ENCODE measurements around the gene TDRD9.
"Not testable (repeated sequence)": the region's sequence is repeated elsewhere in the genome, so short reads cannot be mapped to it uniquely, and the experiment has no call there.

The TDRD9 gene

GRCh38 chr14:103973354-103973753, 45.1 kb downstream of the TDRD9 start:
- H3K27me3 ChIP-seq (ENCODE audit: control insufficient read depth in 5 of 5, insufficient read depth in 4 of 5, low read length in 5 of 5) = peaks cover 0 to 5% (median 2%) of the 10 kb centered on the region in 5 donors
- no peaks in the 10 kb centered on the region for H3K9me3 ChIP-seq (ENCODE audit: control insufficient read depth in 5 of 5, low read length in 5 of 5)
- H3K4me3 ChIP-seq (ENCODE audit: low read depth in 1 of 5, low read length in 5 of 5) = no peak overlapping the region
- no peaks in the 10 kb centered on the region for H3K36me3 ChIP-seq (ENCODE audit: control insufficient read depth in 5 of 5, insufficient read depth in 5 of 5, low read length in 5 of 5)
- H3K27ac ChIP-seq (ENCODE audit: low read depth, low read length) = no peak overlapping the region
- H3K4me1 ChIP-seq (ENCODE audit: control insufficient read depth in 5 of 5, insufficient read depth in 5 of 5, low read length in 5 of 5) = no peaks in the 10 kb centered on the region
- no peak overlapping the region for H3K9ac ChIP-seq (ENCODE audit: low read length in 5 of 5)

- Histone ChIP-seq H3K4me3 (ENCODE audit: low read depth in 1 of 5, low read length in 5 of 5) (no peak overlapping the region), H3K9me3 (ENCODE audit: control insufficient read depth in 5 of 5, low read length in 5 of 5) (no peaks in the 10 kb centered on the region), H3K36me3 (ENCODE audit: control insufficient read depth in 5 of 5, insufficient read depth in 5 of 5, low read length in 5 of 5) (no peaks in the 10 kb centered on the region), H3K27me3 (ENCODE audit: control insufficient read depth in 5 of 5, insufficient read depth in 4 of 5, low read length in 5 of 5) (peaks cover 0 to 5% (median 2%) of the 10 kb centered on the region in 5 donors), H3K4me1 (ENCODE audit: control insufficient read depth in 5 of 5, insufficient read depth in 5 of 5, low read length in 5 of 5) (no peaks in the 10 kb centered on the region), H3K9ac (ENCODE audit: low read length in 5 of 5) (no peak overlapping the region), H3K27ac (ENCODE audit: low read depth, low read length) (no peak overlapping the region)
Observed at GRCh38 chr14:103974575-103974974, 46.3 kb downstream of the TDRD9 start.

- H3K27ac ChIP-seq (ENCODE audit: low read depth, low read length); H3K27me3 ChIP-seq (ENCODE audit: control insufficient read depth in 5 of 5, insufficient read depth in 4 of 5, low read length in 5 of 5); H3K9me3 ChIP-seq (ENCODE audit: control insufficient read depth in 5 of 5, low read length in 5 of 5); H3K4me3 ChIP-seq (ENCODE audit: low read depth in 1 of 5, low read length in 5 of 5); H3K4me1 ChIP-seq (ENCODE audit: control insufficient read depth in 5 of 5, insufficient read depth in 5 of 5, low read length in 5 of 5); H3K9ac ChIP-seq (ENCODE audit: low read length in 5 of 5); H3K36me3 ChIP-seq (ENCODE audit: control insufficient read depth in 5 of 5, insufficient read depth in 5 of 5, low read length in 5 of 5): not testable (repeated sequence)
Observed at GRCh38 chr14:103980623-103981238, 52.5 kb downstream of the TDRD9 start.

- no peaks in the 10 kb centered on the region for H3K4me1 ChIP-seq (ENCODE audit: control insufficient read depth in 5 of 5, insufficient read depth in 5 of 5, low read length in 5 of 5)
- no peaks in the 10 kb centered on the region for H3K36me3 ChIP-seq (ENCODE audit: control insufficient read depth in 5 of 5, insufficient read depth in 5 of 5, low read length in 5 of 5)
- H3K27me3 ChIP-seq (ENCODE audit: control insufficient read depth in 5 of 5, insufficient read depth in 4 of 5, low read length in 5 of 5) = no peaks in the 10 kb centered on the region
- no peak overlapping the region for H3K27ac ChIP-seq (ENCODE audit: low read depth, low read length)
- no peak overlapping the region for H3K4me3 ChIP-seq (ENCODE audit: low read depth in 1 of 5, low read length in 5 of 5)
- no peak overlapping the region for H3K9ac ChIP-seq (ENCODE audit: low read length in 5 of 5)
- peaks cover 0 to 3% (median 2%) of the 10 kb centered on the region in 5 donors for H3K9me3 ChIP-seq (ENCODE audit: control insufficient read depth in 5 of 5, low read length in 5 of 5)
Observed at GRCh38 chr14:103984196-103984595, 55.9 kb downstream of the TDRD9 start.

- no peak overlapping the region for H3K4me3 ChIP-seq (ENCODE audit: low read depth in 1 of 5, low read length in 5 of 5)
- H3K4me1 ChIP-seq (ENCODE audit: control insufficient read depth in 5 of 5, insufficient read depth in 5 of 5, low read length in 5 of 5) = no peaks in the 10 kb centered on the region
- H3K9me3 ChIP-seq (ENCODE audit: control insufficient read depth in 5 of 5, low read length in 5 of 5) = peaks cover 0 to 11% (median 7%) of the 10 kb centered on the region in 5 donors
- no peak overlapping the region for H3K9ac ChIP-seq (ENCODE audit: low read length in 5 of 5)
- no peak overlapping the region for H3K27ac ChIP-seq (ENCODE audit: low read depth, low read length)
- no peaks in the 10 kb centered on the region for H3K36me3 ChIP-seq (ENCODE audit: control insufficient read depth in 5 of 5, insufficient read depth in 5 of 5, low read length in 5 of 5)
- H3K27me3 ChIP-seq (ENCODE audit: control insufficient read depth in 5 of 5, insufficient read depth in 4 of 5, low read length in 5 of 5) = peaks cover 0 to 16% (median 6%) of the 10 kb centered on the region in 5 donors
Observed at GRCh38 chr14:103989034-103989433, 60.8 kb downstream of the TDRD9 start.

GRCh38 chr14:103989964-103990363, 61.7 kb downstream of the TDRD9 start:
- H3K36me3 ChIP-seq (ENCODE audit: control insufficient read depth in 5 of 5, insufficient read depth in 5 of 5, low read length in 5 of 5) = no peaks in the 10 kb centered on the region
- no peak overlapping the region for H3K27ac ChIP-seq (ENCODE audit: low read depth, low read length)
- H3K9me3 ChIP-seq (ENCODE audit: control insufficient read depth in 5 of 5, low read length in 5 of 5) = peaks cover 0 to 11% (median 7%) of the 10 kb centered on the region in 5 donors
- peaks cover 0 to 16% (median 6%) of the 10 kb centered on the region in 5 donors for H3K27me3 ChIP-seq (ENCODE audit: control insufficient read depth in 5 of 5, insufficient read depth in 4 of 5, low read length in 5 of 5)
- H3K4me1 ChIP-seq (ENCODE audit: control insufficient read depth in 5 of 5, insufficient read depth in 5 of 5, low read length in 5 of 5) = no peaks in the 10 kb centered on the region
- H3K4me3 ChIP-seq (ENCODE audit: low read depth in 1 of 5, low read length in 5 of 5) = no peak overlapping the region
- H3K9ac ChIP-seq (ENCODE audit: low read length in 5 of 5) = no peak overlapping the region

GRCh38 chr14:103994535-103995184, 66.4 kb downstream of the TDRD9 start:
- H3K27me3 ChIP-seq (ENCODE audit: control insufficient read depth in 5 of 5, insufficient read depth in 4 of 5, low read length in 5 of 5) = peaks cover 5 to 24% (median 11%) of the 10 kb centered on the region in 5 donors
- no peak overlapping the region for H3K27ac ChIP-seq (ENCODE audit: low read depth, low read length)
- no peak overlapping the region for H3K4me3 ChIP-seq (ENCODE audit: low read depth in 1 of 5, low read length in 5 of 5)
- no peak overlapping the region for H3K9ac ChIP-seq (ENCODE audit: low read length in 5 of 5)
- no peaks in the 10 kb centered on the region for H3K4me1 ChIP-seq (ENCODE audit: control insufficient read depth in 5 of 5, insufficient read depth in 5 of 5, low read length in 5 of 5)
- H3K36me3 ChIP-seq (ENCODE audit: control insufficient read depth in 5 of 5, insufficient read depth in 5 of 5, low read length in 5 of 5) = no peaks in the 10 kb centered on the region
- peaks cover 0 to 4% (median under 1%) of the 10 kb centered on the region in 5 donors for H3K9me3 ChIP-seq (ENCODE audit: control insufficient read depth in 5 of 5, low read length in 5 of 5)

GRCh38 chr14:103995876-103996275, 67.6 kb downstream of the TDRD9 start:
- Histone ChIP-seq H3K36me3 (ENCODE audit: control insufficient read depth in 5 of 5, insufficient read depth in 5 of 5, low read length in 5 of 5) (no peaks in the 10 kb centered on the region), H3K27me3 (ENCODE audit: control insufficient read depth in 5 of 5, insufficient read depth in 4 of 5, low read length in 5 of 5) (peaks cover 0 to 17% (median 9%) of the 10 kb centered on the region in 5 donors), H3K4me3 (ENCODE audit: low read depth in 1 of 5, low read length in 5 of 5) (no peak overlapping the region), H3K4me1 (ENCODE audit: control insufficient read depth in 5 of 5, insufficient read depth in 5 of 5, low read length in 5 of 5) (no peaks in the 10 kb centered on the region), H3K9me3 (ENCODE audit: control insufficient read depth in 5 of 5, low read length in 5 of 5) (no peaks in the 10 kb centered on the region), H3K27ac (ENCODE audit: low read depth, low read length) (no peak overlapping the region), H3K9ac (ENCODE audit: low read length in 5 of 5) (no peak overlapping the region)

- no peaks in the 10 kb centered on the region for H3K4me1 ChIP-seq (ENCODE audit: control insufficient read depth in 5 of 5, insufficient read depth in 5 of 5, low read length in 5 of 5)
- no peak overlapping the region for H3K9ac ChIP-seq (ENCODE audit: low read length in 5 of 5)
- no peaks in the 10 kb centered on the region for H3K36me3 ChIP-seq (ENCODE audit: control insufficient read depth in 5 of 5, insufficient read depth in 5 of 5, low read length in 5 of 5)
- H3K27me3 ChIP-seq (ENCODE audit: control insufficient read depth in 5 of 5, insufficient read depth in 4 of 5, low read length in 5 of 5) = peaks cover 0 to 19% (median 9%) of the 10 kb centered on the region in 5 donors
- H3K9me3 ChIP-seq (ENCODE audit: control insufficient read depth in 5 of 5, low read length in 5 of 5) = no peaks in the 10 kb centered on the region
- no peak overlapping the region for H3K27ac ChIP-seq (ENCODE audit: low read depth, low read length)
- H3K4me3 ChIP-seq (ENCODE audit: low read depth in 1 of 5, low read length in 5 of 5) = no peak overlapping the region
Observed at GRCh38 chr14:103997391-103997790, 69.1 kb downstream of the TDRD9 start.

- Histone ChIP-seq H3K27ac (ENCODE audit: low read depth, low read length) (no peak overlapping the region), H3K9me3 (ENCODE audit: control insufficient read depth in 5 of 5, low read length in 5 of 5) (no peaks in the 10 kb centered on the region), H3K4me3 (ENCODE audit: low read depth in 1 of 5, low read length in 5 of 5) (no peak overlapping the region), H3K27me3 (ENCODE audit: control insufficient read depth in 5 of 5, insufficient read depth in 4 of 5, low read length in 5 of 5) (peaks cover 0 to 18% (median 9%) of the 10 kb centered on the region in 5 donors), H3K9ac (ENCODE audit: low read length in 5 of 5) (no peak overlapping the region), H3K36me3 (ENCODE audit: control insufficient read depth in 5 of 5, insufficient read depth in 5 of 5, low read length in 5 of 5) (no peaks in the 10 kb centered on the region), H3K4me1 (ENCODE audit: control insufficient read depth in 5 of 5, insufficient read depth in 5 of 5, low read length in 5 of 5) (no peaks in the 10 kb centered on the region)
Observed at GRCh38 chr14:103998027-103998426, 69.8 kb downstream of the TDRD9 start.
